ENCODE data around the gene CACNA1I. TPM values are rescaled to one million over a fixed set of nuclear protein-coding genes. Genes with fewer than 3 reads are reported as not detected.

CACNA1I gene
- total RNA-seq, 1 experiment from 2014 or later = 0.02 TPM

DNA sequence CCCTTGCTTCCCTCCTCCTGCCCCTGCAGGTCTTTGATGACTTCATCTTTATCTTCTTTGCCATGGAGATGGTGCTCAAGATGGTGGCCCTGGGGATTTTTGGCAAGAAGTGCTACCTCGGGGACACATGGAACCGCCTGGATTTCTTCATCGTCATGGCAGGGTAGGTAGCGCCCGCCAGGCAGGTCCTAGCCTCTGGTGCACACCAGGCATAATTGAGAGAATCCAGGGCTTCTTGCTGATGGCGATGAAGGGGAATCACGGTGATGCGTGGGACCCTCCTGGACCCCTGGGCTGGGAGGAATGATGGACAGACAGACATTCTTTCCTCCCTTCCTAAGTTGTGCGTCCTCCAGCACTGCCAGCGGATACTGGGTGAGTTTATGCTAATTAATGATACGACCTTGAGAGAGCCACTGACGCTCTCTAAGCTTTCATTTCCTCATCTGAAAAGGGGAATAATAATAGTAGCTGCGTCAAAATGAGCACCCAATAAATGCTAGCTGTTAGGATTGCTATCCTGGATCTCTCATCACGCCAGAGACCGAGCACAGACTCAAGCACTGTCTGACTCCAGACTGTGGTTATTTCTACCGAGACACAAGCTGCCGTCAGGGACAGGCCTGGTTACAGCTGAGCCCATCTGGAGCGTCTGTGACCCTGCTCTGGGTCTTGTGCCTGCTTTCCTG is 30.1 kb downstream of the CACNA1I start:
- Mint-ChIP-seq H3K27ac (ENCODE audit: low read depth, unreplicated experiment) (no peak overlapping the region), H3K9me3 (ENCODE audit: unreplicated experiment) (peaks cover 10% of the 10 kb centered on the region)
- POLR2A ChIA-PET = interaction anchor here (0.6 kb wide), 1 partner anchor 258 kb away, joined by 3 read pairs; no protein-coding TSS in a partner anchor

DNA sequence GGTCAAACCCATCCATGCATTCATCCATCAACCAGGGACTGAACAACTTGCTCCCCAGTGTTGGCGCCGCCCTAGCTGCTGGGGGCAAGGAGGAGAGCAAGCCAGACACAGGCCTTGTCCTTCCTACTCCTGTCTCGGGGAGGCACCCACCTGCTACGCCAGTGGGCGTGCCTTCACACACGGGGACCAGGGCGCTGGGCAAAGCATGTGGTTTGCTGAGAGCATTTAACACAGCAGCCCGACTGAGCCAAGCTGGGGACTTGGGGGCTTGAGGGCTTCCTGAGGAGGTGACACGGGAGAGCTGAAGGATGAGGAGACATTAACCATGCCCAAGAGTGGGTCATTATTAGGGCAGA is 30.6 kb downstream of the CACNA1I start:
- H3K4me1 Mint-ChIP-seq (ENCODE audit: insufficient read depth, unreplicated experiment) = peaks cover 6% of the 10 kb centered on the region
- intact Hi-C loops (cut with micrococcal nuclease) = no loop called here
- H3K27ac Mint-ChIP-seq (ENCODE audit: low read depth, unreplicated experiment) = no peak overlapping the region
- ChIA-PET POLR2A (interaction anchor here (0.6 kb wide), 1 partner anchor 257 kb away, joined by 3 read pairs; no protein-coding TSS in a partner anchor), CTCF (no interaction called here)
- peaks cover 10% of the 10 kb centered on the region for H3K9me3 Mint-ChIP-seq (ENCODE audit: unreplicated experiment)
- TF ChIP-seq, protein P1, sequence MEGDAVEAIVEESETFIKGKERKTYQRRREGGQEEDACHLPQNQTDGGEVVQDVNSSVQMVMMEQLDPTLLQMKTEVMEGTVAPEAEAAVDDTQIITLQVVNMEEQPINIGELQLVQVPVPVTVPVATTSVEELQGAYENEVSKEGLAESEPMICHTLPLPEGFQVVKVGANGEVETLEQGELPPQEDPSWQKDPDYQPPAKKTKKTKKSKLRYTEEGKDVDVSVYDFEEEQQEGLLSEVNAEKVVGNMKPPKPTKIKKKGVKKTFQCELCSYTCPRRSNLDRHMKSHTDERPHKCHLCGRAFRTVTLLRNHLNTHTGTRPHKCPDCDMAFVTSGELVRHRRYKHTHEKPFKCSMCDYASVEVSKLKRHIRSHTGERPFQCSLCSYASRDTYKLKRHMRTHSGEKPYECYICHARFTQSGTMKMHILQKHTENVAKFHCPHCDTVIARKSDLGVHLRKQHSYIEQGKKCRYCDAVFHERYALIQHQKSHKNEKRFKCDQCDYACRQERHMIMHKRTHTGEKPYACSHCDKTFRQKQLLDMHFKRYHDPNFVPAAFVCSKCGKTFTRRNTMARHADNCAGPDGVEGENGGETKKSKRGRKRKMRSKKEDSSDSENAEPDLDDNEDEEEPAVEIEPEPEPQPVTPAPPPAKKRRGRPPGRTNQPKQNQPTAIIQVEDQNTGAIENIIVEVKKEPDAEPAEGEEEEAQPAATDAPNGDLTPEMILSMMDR (IDR thresholded peaks at IDR 0.05; ENCODE audit: unreplicated experiment) = no peak
- BruUV-seq (replicated peaks) = no TSS peak
- no peak for DNase-seq (ENCODE audit: unreplicated experiment)
- no peaks in the 10 kb centered on the region for H3K36me3 Mint-ChIP-seq (ENCODE audit: insufficient read depth, unreplicated experiment)
- H3K27me3 Mint-ChIP-seq (ENCODE audit: insufficient read depth, unreplicated experiment) = peaks cover 47% of the 10 kb centered on the region
- H3K4me3 Mint-ChIP-seq (ENCODE audit: unreplicated experiment) = no peak overlapping the region

More for the DNA sequence above, 30.1 kb downstream of the CACNA1I start:
- CTCF ChIA-PET = no interaction called here
- Mint-ChIP-seq H3K27me3 (ENCODE audit: insufficient read depth, unreplicated experiment) (peaks cover 53% of the 10 kb centered on the region), H3K4me3 (ENCODE audit: unreplicated experiment) (no peak overlapping the region), H3K4me1 (ENCODE audit: insufficient read depth, unreplicated experiment) (peaks cover 6% of the 10 kb centered on the region), H3K36me3 (ENCODE audit: insufficient read depth, unreplicated experiment) (no peaks in the 10 kb centered on the region)
- TF ChIP-seq, protein P1 (IDR thresholded peaks at IDR 0.05; ENCODE audit: unreplicated experiment) = no peak
- intact Hi-C loops (cut with micrococcal nuclease) = no loop called here
- no TSS peak for BruUV-seq (replicated peaks)
- no peak for DNase-seq (ENCODE audit: unreplicated experiment)

DNA sequence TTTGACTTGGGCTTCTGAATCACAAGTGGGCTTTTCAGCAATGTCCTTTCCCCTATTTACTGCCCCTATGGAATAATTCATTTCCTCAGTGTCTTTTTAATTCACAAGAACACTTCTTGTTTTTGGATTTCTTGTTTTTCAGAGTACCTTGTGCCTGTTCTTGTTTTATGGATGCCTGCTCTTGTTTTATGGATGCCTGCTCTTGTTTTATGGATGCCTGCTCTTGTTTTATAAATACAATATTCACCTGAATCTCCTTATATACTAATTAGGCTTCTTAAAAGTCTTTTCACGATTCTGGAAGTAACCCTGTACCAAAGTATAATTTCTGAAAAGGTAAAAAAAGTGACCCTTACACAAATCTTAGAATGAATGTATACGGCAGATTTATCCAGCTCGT is 32.8 kb downstream of the CACNA1I start:
- no peak for DNase-seq (ENCODE audit: unreplicated experiment)
- H3K27me3 Mint-ChIP-seq (ENCODE audit: insufficient read depth, unreplicated experiment) = peaks cover 55% of the 10 kb centered on the region
- peaks cover 3% of the 10 kb centered on the region for H3K4me1 Mint-ChIP-seq (ENCODE audit: insufficient read depth, unreplicated experiment)
- no peaks in the 10 kb centered on the region for H3K36me3 Mint-ChIP-seq (ENCODE audit: insufficient read depth, unreplicated experiment)
- ChIA-PET POLR2A (no interaction called here), CTCF (no interaction called here)
- TF ChIP-seq, protein P1 (IDR thresholded peaks at IDR 0.05; ENCODE audit: unreplicated experiment) = no peak
- intact Hi-C loops (cut with micrococcal nuclease) = no loop called here
- H3K27ac Mint-ChIP-seq (ENCODE audit: low read depth, unreplicated experiment) = no peak overlapping the region
- peaks cover 10% of the 10 kb centered on the region for H3K9me3 Mint-ChIP-seq (ENCODE audit: unreplicated experiment)
- no peak overlapping the region for H3K4me3 Mint-ChIP-seq (ENCODE audit: unreplicated experiment)
- BruUV-seq (replicated peaks) = no TSS peak

- POLR2A ChIA-PET = no interaction called here
- CTCF ChIA-PET = no interaction called here
- Mint-ChIP-seq H3K27ac (ENCODE audit: low read depth, unreplicated experiment) (no peak overlapping the region), H3K4me3 (ENCODE audit: unreplicated experiment) (no peak overlapping the region), H3K9me3 (ENCODE audit: unreplicated experiment) (no peaks in the 10 kb centered on the region), H3K27me3 (ENCODE audit: insufficient read depth, unreplicated experiment) (peaks cover 48% of the 10 kb centered on the region), H3K36me3 (ENCODE audit: insufficient read depth, unreplicated experiment) (no peaks in the 10 kb centered on the region), H3K4me1 (ENCODE audit: insufficient read depth, unreplicated experiment) (no peaks in the 10 kb centered on the region)
- TF ChIP-seq, protein P1 (IDR thresholded peaks at IDR 0.05; ENCODE audit: unreplicated experiment) = no peak
- intact Hi-C loops (cut with micrococcal nuclease) = no loop called here
- no TSS peak for BruUV-seq (replicated peaks)
- DNase-seq (ENCODE audit: unreplicated experiment) = no peak
Observed at GRCh38 chr22:39610246-39610645, 39.7 kb downstream of the CACNA1I start.

Data from MCF 10A (cell line).